NB4 (cell line): ENCODE results near the gene CYP26B1.

Experiments
- DNase-seq: peaks from one replicate; pipeline ENCODE4 v3.0.0; 2010; ENCODE audit warnings: low read depth
- H3K4me3 ChIP-seq: one replicate; pipeline ENCODE4 v1.5.1; 2011; ENCODE audit warnings: mild to moderate bottlenecking, low read depth, low read length, moderate library complexity
- MYC ChIP-seq: IDR thresholded peaks from 2 replicates; pipeline ENCODE4 v1.6.1; 2011; ENCODE audit warnings: low read depth, low read length
- POLR2A ChIP-seq: IDR thresholded peaks from 2 replicates; pipeline ENCODE4 v1.6.1; 2011; ENCODE audit warnings: mild to moderate bottlenecking; ENCODE audit not compliant: insufficient read length; ENCODE audit errors: extremely low read depth
- TF ChIP-seq, protein P1 (sequence below): IDR thresholded peaks from 2 replicates; pipeline ENCODE4 v1.6.1; 2011; ENCODE audit warnings: low read depth, low read length
- TF ChIP-seq, protein P2 (sequence below): IDR thresholded peaks from one replicate; pipeline ENCODE4 v1.5.1; 2012; ENCODE audit warnings: low read depth, low read length

CYP26B1 gene

DNA sequence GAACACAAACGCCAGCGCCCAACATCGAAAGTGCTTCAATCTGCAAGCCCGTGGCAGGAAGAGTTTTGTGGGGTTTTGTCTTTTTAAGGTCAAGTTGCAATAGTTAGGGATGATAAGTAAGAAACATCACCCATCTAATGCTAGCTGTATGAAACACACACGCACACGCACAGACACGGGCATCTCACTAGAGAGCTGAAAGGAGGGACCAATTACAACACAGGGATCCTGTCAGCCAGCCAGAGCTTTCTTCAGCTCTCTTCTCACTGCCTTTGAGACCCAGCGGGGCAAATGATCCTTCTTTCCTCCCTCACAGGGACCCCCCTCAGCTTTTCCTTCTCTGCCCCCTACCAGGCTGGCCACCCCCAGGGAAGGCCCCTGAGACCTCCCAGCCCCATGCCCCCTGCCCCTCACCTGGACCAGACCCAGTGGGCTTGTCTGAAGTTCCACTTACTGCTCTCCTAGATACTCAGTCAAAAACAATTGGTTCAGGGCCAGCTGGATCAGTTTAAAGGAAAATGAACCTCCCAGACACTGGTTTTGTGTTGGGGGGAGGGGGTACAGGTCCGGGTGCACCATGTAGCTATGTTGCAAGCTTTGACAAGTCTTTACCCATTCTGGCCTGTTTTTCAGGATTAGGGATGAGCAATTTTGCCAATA lies 17.9 kb downstream of the CYP26B1 start:
- DNase-seq, result no peak
- TF ChIP-seq POLR2A (no peak), MYC (no peak)
- TF ChIP-seq, protein P1, sequence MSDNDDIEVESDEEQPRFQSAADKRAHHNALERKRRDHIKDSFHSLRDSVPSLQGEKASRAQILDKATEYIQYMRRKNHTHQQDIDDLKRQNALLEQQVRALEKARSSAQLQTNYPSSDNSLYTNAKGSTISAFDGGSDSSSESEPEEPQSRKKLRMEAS, result no peak
- TF ChIP-seq, protein P2, sequence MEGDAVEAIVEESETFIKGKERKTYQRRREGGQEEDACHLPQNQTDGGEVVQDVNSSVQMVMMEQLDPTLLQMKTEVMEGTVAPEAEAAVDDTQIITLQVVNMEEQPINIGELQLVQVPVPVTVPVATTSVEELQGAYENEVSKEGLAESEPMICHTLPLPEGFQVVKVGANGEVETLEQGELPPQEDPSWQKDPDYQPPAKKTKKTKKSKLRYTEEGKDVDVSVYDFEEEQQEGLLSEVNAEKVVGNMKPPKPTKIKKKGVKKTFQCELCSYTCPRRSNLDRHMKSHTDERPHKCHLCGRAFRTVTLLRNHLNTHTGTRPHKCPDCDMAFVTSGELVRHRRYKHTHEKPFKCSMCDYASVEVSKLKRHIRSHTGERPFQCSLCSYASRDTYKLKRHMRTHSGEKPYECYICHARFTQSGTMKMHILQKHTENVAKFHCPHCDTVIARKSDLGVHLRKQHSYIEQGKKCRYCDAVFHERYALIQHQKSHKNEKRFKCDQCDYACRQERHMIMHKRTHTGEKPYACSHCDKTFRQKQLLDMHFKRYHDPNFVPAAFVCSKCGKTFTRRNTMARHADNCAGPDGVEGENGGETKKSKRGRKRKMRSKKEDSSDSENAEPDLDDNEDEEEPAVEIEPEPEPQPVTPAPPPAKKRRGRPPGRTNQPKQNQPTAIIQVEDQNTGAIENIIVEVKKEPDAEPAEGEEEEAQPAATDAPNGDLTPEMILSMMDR, result no peak
- no peak overlapping the region for H3K4me3 ChIP-seq

DNA sequence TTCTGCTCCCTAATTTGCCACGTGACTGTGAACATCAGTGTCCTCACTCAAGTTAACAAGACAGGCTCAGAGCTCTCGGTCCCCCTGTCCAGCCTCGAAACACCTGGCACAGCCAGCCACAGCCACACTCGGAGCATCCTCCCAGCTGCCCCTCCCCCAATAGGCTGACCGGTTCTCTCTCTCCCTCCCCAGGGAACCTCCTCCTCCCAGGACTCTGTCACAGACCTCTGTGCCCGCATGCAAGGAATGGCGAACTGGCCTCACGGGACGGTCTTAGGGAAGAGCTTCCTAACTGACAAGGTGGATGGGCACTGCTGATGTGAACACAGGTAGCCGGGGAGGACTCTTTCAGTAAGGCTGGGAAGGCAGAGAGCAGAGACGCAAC lies 18.8 kb downstream of the CYP26B1 start:
- DNase-seq, result no peak
- H3K4me3 ChIP-seq, result no peak overlapping the region
- no peak for TF ChIP-seq MYC
- TF ChIP-seq, protein P1, result no peak
- TF ChIP-seq, protein P2, result no peak
- TF ChIP-seq POLR2A, result no peak

DNA sequence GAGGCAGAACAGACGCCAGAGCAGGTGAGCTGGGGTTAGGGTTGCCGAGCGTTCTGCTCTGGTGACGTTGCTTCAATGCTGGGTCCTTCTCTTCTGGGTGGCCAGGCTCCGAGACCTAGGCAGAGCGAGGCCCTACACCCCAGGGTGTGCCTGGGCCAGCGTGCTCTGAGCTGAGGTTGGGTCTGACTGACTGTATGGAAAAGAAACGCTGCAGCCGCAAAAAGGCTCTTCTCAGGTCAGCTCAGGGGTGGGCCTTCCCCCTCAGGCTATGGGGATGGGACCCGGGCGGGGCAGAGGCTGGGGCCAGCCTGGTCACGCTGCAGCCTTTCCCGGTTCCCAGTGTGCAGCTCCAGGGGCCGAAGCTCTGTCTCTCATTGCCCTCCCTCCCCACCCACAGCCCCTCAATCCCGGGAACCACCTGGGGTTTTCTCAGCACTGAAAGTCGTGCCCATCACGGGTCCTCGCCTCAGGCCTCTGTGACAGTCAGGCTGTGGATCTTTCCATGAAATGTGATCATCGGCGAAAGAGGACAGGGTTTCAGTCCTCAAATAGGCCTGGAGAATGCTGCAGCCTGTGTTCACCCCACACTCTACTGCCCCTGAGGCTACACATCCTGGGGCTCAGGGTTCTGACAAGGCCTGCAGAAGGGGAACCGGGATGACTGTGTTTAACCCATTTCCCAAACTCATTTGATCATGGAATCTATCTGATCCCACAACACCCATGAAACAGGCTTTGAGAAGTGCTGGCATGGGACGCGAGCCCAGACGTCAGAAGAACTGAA lies 19.4 kb downstream of the CYP26B1 start:
- H3K4me3 ChIP-seq, result no peak overlapping the region
- TF ChIP-seq MYC, result no peak
- DNase-seq, result no peak

DNA sequence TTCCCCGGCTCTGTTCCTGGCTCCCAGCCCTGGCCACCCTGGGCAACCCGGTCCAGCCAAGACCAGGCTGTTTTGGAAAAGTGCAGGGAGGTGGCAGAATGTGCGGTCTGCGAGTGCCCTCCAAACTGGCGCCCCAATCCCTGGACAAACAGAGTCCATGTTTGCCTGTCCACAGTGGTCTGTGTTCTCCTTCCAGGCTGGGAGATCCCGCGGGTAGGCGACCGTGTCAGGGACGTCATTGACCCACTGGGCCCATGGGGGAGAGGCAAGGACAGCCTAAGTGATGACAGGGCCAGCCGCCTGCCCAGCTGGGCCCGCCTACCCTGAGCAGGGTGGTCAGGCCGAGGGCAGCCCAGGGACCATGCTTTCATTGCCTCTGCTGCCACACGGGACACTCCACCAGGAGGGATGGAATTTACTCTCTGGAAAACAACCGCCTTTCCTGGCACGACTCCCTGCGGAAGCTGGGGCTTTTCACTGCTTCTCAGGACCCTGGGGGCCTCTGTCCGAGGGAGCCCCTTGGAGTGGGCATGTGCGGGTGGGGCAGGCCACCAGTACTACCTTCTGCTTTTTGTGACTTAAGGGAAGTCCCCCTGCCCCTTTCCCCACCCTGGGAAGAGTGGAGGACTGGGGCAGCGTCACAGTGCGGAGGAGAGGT lies 20.1 kb downstream of the CYP26B1 start:
- no peak overlapping the region for H3K4me3 ChIP-seq
- TF ChIP-seq, protein P1, result no peak
- TF ChIP-seq POLR2A (no peak), MYC (no peak)
- TF ChIP-seq, protein P2, result no peak
- DNase-seq, result no peak

DNA sequence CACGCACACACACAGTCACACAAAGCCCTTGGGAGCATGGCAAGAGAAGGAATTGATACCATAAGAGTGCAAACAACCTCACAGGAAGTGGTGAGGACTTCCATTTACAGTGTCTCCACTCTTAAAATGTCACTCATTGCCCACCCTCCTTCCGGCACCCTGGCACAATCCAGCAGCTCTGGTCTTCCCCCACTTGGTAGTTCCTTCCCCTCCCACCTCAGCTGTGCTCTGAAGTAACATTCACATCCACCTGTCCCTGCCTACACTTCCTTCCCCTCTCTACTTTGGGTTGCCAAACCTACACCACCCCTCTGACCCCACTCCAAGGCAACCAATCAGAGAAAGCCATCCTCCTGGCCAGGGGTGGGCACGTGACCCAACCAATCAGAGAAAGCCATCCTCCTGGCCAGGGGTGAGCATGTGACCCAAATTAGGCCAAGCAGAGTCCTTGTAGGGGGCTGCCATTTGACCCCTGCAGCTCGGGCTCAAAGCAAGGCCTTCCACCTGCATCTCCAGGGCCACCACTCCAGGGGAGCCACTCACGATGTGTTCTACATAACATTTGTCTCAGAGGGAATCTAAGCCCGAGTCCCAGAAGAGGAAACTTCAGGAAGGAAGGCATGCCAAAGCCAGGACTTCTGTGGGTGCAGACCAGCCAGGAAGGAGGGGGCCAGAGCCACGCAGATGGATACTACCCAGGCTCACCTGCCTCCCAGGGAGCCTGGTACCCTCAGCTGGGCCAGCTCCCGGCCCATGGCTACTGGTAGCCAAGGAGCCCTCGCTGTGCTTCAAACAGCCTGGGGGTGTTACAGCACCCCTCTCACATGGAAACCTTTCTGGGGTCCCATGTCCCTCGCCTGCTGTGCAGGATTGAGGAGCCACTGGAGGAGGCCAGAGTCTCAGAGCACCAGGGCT lies 21.2 kb downstream of the CYP26B1 start:
- TF ChIP-seq POLR2A (no peak), MYC (no peak)
- TF ChIP-seq, protein P2, result no peak
- TF ChIP-seq, protein P1, result no peak
- no peak overlapping the region for H3K4me3 ChIP-seq
- DNase-seq, result no peak
